Measurements from ENCODE around the gene PSD. TPM values are rescaled to one million over a fixed set of nuclear protein-coding genes. Genes with fewer than 3 reads are reported as not detected.

PSD gene
- total RNA-seq, 1 experiment from 2014 or later = 0.75 TPM

- TF ChIP-seq, protein P1, sequence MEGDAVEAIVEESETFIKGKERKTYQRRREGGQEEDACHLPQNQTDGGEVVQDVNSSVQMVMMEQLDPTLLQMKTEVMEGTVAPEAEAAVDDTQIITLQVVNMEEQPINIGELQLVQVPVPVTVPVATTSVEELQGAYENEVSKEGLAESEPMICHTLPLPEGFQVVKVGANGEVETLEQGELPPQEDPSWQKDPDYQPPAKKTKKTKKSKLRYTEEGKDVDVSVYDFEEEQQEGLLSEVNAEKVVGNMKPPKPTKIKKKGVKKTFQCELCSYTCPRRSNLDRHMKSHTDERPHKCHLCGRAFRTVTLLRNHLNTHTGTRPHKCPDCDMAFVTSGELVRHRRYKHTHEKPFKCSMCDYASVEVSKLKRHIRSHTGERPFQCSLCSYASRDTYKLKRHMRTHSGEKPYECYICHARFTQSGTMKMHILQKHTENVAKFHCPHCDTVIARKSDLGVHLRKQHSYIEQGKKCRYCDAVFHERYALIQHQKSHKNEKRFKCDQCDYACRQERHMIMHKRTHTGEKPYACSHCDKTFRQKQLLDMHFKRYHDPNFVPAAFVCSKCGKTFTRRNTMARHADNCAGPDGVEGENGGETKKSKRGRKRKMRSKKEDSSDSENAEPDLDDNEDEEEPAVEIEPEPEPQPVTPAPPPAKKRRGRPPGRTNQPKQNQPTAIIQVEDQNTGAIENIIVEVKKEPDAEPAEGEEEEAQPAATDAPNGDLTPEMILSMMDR (IDR thresholded peaks at IDR 0.05; ENCODE audit: unreplicated experiment) = no peak
- CTCF ChIA-PET = interaction anchor here (0.5 to 2.9 kb wide), 14 partner anchors 9 to 244 kb away, joined by 3 to 11 read pairs (median 4); no protein-coding TSS in a partner anchor
- no peak for DNase-seq (ENCODE audit: unreplicated experiment)
- Mint-ChIP-seq H3K36me3 (ENCODE audit: insufficient read depth, unreplicated experiment) (peaks cover 41% of the 10 kb centered on the region), H3K27me3 (ENCODE audit: insufficient read depth, unreplicated experiment) (peaks cover 6% of the 10 kb centered on the region), H3K27ac (ENCODE audit: low read depth, unreplicated experiment) (no peak overlapping the region), H3K4me3 (ENCODE audit: unreplicated experiment) (no peak overlapping the region), H3K9me3 (ENCODE audit: unreplicated experiment) (no peaks in the 10 kb centered on the region), H3K4me1 (ENCODE audit: insufficient read depth, unreplicated experiment) (peaks cover 22% of the 10 kb centered on the region)
- no TSS peak for BruUV-seq (replicated peaks)
- POLR2A ChIA-PET = interaction anchor here (0.7 to 8.4 kb wide), 4 partner anchors 8 to 99 kb away, joined by 3 to 90 read pairs (median 4); partner anchors contain the start of genes ACTR1A, FBXL15 and NFKB2
- intact Hi-C loops (cut with micrococcal nuclease) = loop anchor here (2.0 kb wide), 1 partner anchor 18 kb away; the partner anchor contains the start of gene FBXL15
Measured at GRCh38 chr10:102403115-102403514, 15.5 kb downstream of the PSD start.

- Mint-ChIP-seq H3K27me3 (ENCODE audit: insufficient read depth, unreplicated experiment) (peaks cover under 1% of the 10 kb centered on the region), H3K4me1 (ENCODE audit: insufficient read depth, unreplicated experiment) (peaks cover 23% of the 10 kb centered on the region)
Measured at GRCh38 chr10:102402512-102402896, 16.1 kb downstream of the PSD start.

DNA sequence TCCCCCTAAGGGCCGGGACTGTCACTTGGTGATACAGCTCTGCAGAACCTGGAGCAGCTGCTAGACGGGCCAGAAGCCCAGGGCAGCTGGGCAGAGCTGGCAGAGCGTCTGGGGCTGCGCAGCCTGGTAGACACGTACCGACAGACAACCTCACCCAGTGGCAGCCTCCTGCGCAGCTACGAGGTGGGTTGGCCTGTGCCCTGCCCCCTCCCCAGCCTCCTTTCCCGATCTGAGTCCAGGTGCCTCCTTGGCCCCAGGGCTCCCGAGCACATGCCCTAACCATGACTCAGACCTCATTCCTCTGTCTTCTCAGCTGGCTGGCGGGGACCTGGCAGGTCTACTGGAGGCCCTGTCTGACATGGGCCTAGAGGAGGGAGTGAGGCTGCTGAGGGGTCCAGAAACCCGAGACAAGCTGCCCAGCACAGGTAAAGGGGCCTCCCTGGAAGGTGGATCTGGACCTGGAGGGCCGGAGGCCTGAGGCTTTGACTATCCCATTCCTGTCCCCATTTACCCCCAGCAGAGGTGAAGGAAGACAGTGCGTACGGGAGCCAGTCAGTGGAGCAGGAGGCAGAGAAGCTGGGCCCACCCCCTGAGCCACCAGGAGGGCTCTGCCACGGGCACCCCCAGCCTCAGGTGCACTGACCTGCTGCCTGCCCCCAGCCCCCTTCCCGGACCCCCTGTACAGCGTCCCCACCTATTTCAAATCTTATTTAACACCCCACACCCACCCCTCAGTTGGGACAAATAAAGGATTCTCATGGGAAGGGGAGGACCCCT lies 16.7 kb downstream of the PSD start:
- Mint-ChIP-seq H3K27me3 (ENCODE audit: insufficient read depth, unreplicated experiment) (no peaks in the 10 kb centered on the region), H3K9me3 (ENCODE audit: unreplicated experiment) (no peaks in the 10 kb centered on the region), H3K36me3 (ENCODE audit: insufficient read depth, unreplicated experiment) (peaks cover 50% of the 10 kb centered on the region), H3K27ac (ENCODE audit: low read depth, unreplicated experiment) (no peak overlapping the region), H3K4me3 (ENCODE audit: unreplicated experiment) (peak overlapping the region; percentile 48), H3K4me1 (ENCODE audit: insufficient read depth, unreplicated experiment) (peaks cover 23% of the 10 kb centered on the region)
- TF ChIP-seq, protein P1 (IDR thresholded peaks at IDR 0.05; ENCODE audit: unreplicated experiment) = no peak
- ChIA-PET POLR2A (interaction anchor here (0.7 to 8.4 kb wide), 9 partner anchors 8 to 177 kb away, joined by 3 to 90 read pairs (median 4); partner anchors contain the start of genes C10orf95, CUEDC2 and FBXL15), CTCF (interaction anchor here (0.5 to 10.5 kb wide), 10 partner anchors 8 to 230 kb away, joined by 3 to 137 read pairs (median 4); partner anchors contain the start of genes CUEDC2 and FBXL15)
- BruUV-seq (replicated peaks) = no TSS peak
- DNase-seq (ENCODE audit: unreplicated experiment) = peak; percentile 87
- intact Hi-C loops (cut with micrococcal nuclease) = loop anchor here (2.0 kb wide), 1 partner anchor 19 kb away; the partner anchor contains the start of gene FBXL15

More at GRCh38 chr10:102402512-102402896, 16.1 kb downstream of the PSD start:
- Mint-ChIP-seq H3K9me3 (ENCODE audit: unreplicated experiment) (no peaks in the 10 kb centered on the region), H3K27ac (ENCODE audit: low read depth, unreplicated experiment) (no peak overlapping the region), H3K36me3 (ENCODE audit: insufficient read depth, unreplicated experiment) (peaks cover 47% of the 10 kb centered on the region), H3K4me3 (ENCODE audit: unreplicated experiment) (no peak overlapping the region)
- TF ChIP-seq, protein P1 (IDR thresholded peaks at IDR 0.05; ENCODE audit: unreplicated experiment) = no peak
- no peak for DNase-seq (ENCODE audit: unreplicated experiment)
- ChIA-PET CTCF (interaction anchor here (0.5 to 10.5 kb wide), 11 partner anchors 9 to 238 kb away, joined by 3 to 137 read pairs (median 5); partner anchors contain the start of genes CUEDC2 and FBXL15), POLR2A (interaction anchor here (0.7 to 8.4 kb wide), 7 partner anchors 9 to 178 kb away, joined by 3 to 90 read pairs (median 4); partner anchors contain the start of genes ACTR1A, C10orf95, CUEDC2 and FBXL15)
- intact Hi-C loops (cut with micrococcal nuclease) = loop anchor here (2.0 kb wide), 1 partner anchor 18 kb away; the partner anchor contains the start of gene FBXL15
- BruUV-seq (replicated peaks) = no TSS peak

- Mint-ChIP-seq H3K27me3 (ENCODE audit: insufficient read depth, unreplicated experiment) (no peaks in the 10 kb centered on the region), H3K36me3 (ENCODE audit: insufficient read depth, unreplicated experiment) (peaks cover 50% of the 10 kb centered on the region), H3K27ac (ENCODE audit: low read depth, unreplicated experiment) (no peak overlapping the region), H3K4me1 (ENCODE audit: insufficient read depth, unreplicated experiment) (peaks cover 23% of the 10 kb centered on the region), H3K9me3 (ENCODE audit: unreplicated experiment) (no peaks in the 10 kb centered on the region), H3K4me3 (ENCODE audit: unreplicated experiment) (peak overlapping the region; percentile 48)
- ChIA-PET POLR2A (interaction anchor here (0.7 to 8.4 kb wide), 8 partner anchors 7 to 172 kb away, joined by 3 to 90 read pairs (median 4); partner anchors contain the start of genes C10orf95, CUEDC2 and FBXL15), CTCF (interaction anchor here (0.9 to 10.5 kb wide), 6 partner anchors 10 to 232 kb away, joined by 3 to 137 read pairs (median 13); partner anchors contain the start of gene FBXL15)
- TF ChIP-seq, protein P1 (IDR thresholded peaks at IDR 0.05; ENCODE audit: unreplicated experiment) = no peak
- no TSS peak for BruUV-seq (replicated peaks)
- no peak for DNase-seq (ENCODE audit: unreplicated experiment)
- intact Hi-C loops (cut with micrococcal nuclease) = no loop called here
Measured at GRCh38 chr10:102401342-102401654, 17.3 kb downstream of the PSD start.

Data from MCF 10A (cell line).